Activated naive CD8-positive, alpha-beta T cell treated with anti-CD3 and anti-CD28 coated beads, Interleukin-2, amount 10 ng/mL, durations not matched to agents 7 days and 5 days (primary cell): ENCODE results near the gene CDH20. TPM values are rescaled to one million over a fixed set of nuclear protein-coding genes. Genes with fewer than 3 reads are reported as not detected.

ENCODE experiments used
- ATAC-seq: fragments of 150-1000 bp; cut with Tn5 transposase; one replicate; pipeline ENCODE4 v1.10.0; 2021; ENCODE audit warnings: low read depth, moderate library complexity
- POLR2A ChIA-PET: fragments of 350-600 bp; sonication (Branson Sonifier 250); formaldehyde crosslinking; loops from one replicate; lab custom pipeline; 2021; ENCODE audit warnings: antibody characterized with exemption; lab: Charles Lee
- DNase-seq: peaks from one replicate; pipeline ENCODE4 v3.0.0; 2021
- H3K27ac Mint-ChIP-seq: one replicate; pipeline ENCODE4 v1.8.0; 2022; ENCODE audit warnings: mild to moderate bottlenecking, mixed read lengths
- H3K27me3 Mint-ChIP-seq: one replicate; pipeline ENCODE4 v1.8.0; 2022; ENCODE audit warnings: mild to moderate bottlenecking, moderate library complexity, mixed read lengths
- H3K36me3 Mint-ChIP-seq: one replicate; pipeline ENCODE4 v1.8.0; 2021; ENCODE audit warnings: mild to moderate bottlenecking, mixed read lengths
- H3K4me1 Mint-ChIP-seq: one replicate; pipeline ENCODE4 v1.8.0; 2021; ENCODE audit warnings: mixed read lengths
- H3K4me3 Mint-ChIP-seq: one replicate; pipeline ENCODE4 v1.8.0; 2022; ENCODE audit warnings: mild to moderate bottlenecking, moderate library complexity, mixed read lengths
- H3K9me3 Mint-ChIP-seq: one replicate; pipeline ENCODE4 v1.8.0; 2021; ENCODE audit warnings: mixed read lengths
- total RNA-seq, 2 experiments: library from RNA; stranded (reverse); gene quantifications; one replicate each; pipeline ENCODE4 v1.2.3, GENCODE V29; 2021

Gene CDH20
- total RNA-seq, 2 experiments from 2014 or later, result 0.14 to 0.17 TPM

- ATAC-seq (no peak), DNase-seq (no peak)
- H3K4me3 Mint-ChIP-seq, result no peak overlapping the region
- H3K4me1 Mint-ChIP-seq, result no peaks in the 10 kb centered on the region
- H3K36me3 Mint-ChIP-seq, result no peaks in the 10 kb centered on the region
- H3K27ac Mint-ChIP-seq, result no peak overlapping the region
- no peaks in the 10 kb centered on the region for H3K9me3 Mint-ChIP-seq
- POLR2A ChIA-PET, result no interaction called here
- peaks cover 16% of the 10 kb centered on the region for H3K27me3 Mint-ChIP-seq
Measured at GRCh38 chr18:61589053-61589723, 256.0 kb downstream of the CDH20 start.

GRCh38 chr18:61589724-61590065 is 256.5 kb downstream of the CDH20 start:
- Mint-ChIP-seq H3K27me3 (peaks cover 15% of the 10 kb centered on the region), H3K4me3 (no peak overlapping the region), H3K9me3 (no peaks in the 10 kb centered on the region), H3K27ac (no peak overlapping the region), H3K36me3 (no peaks in the 10 kb centered on the region), H3K4me1 (no peaks in the 10 kb centered on the region)
- no peak for DNase-seq
- POLR2A ChIA-PET, result no interaction called here
- ATAC-seq, result no peak

- no peak for DNase-seq
- ATAC-seq, result no peak
- no peak overlapping the region for H3K27ac Mint-ChIP-seq
- H3K9me3 Mint-ChIP-seq, result no peaks in the 10 kb centered on the region
- H3K4me3 Mint-ChIP-seq, result no peak overlapping the region
- H3K27me3 Mint-ChIP-seq, result peaks cover 10% of the 10 kb centered on the region
- H3K36me3 Mint-ChIP-seq, result no peaks in the 10 kb centered on the region
- no peaks in the 10 kb centered on the region for H3K4me1 Mint-ChIP-seq
- POLR2A ChIA-PET, result no interaction called here
Measured at GRCh38 chr18:61591253-61591652, 258.0 kb downstream of the CDH20 start.

- DNase-seq, result no peak
- POLR2A ChIA-PET, result no interaction called here
- Mint-ChIP-seq H3K27ac (no peak overlapping the region), H3K4me1 (no peaks in the 10 kb centered on the region), H3K4me3 (no peak overlapping the region), H3K27me3 (peaks cover 9% of the 10 kb centered on the region), H3K9me3 (no peaks in the 10 kb centered on the region), H3K36me3 (no peaks in the 10 kb centered on the region)
- ATAC-seq, result no peak
Measured at GRCh38 chr18:61595615-61596251, 262.5 kb downstream of the CDH20 start.

GRCh38 chr18:61596296-61596695 is 263.1 kb downstream of the CDH20 start:
- no peak for ATAC-seq
- DNase-seq, result no peak
- H3K27me3 Mint-ChIP-seq, result peaks cover 9% of the 10 kb centered on the region
- H3K36me3 Mint-ChIP-seq, result no peaks in the 10 kb centered on the region
- no peak overlapping the region for H3K27ac Mint-ChIP-seq
- H3K9me3 Mint-ChIP-seq, result no peaks in the 10 kb centered on the region
- no peak overlapping the region for H3K4me3 Mint-ChIP-seq
- H3K4me1 Mint-ChIP-seq, result no peaks in the 10 kb centered on the region
- POLR2A ChIA-PET, result no interaction called here

- Mint-ChIP-seq H3K27ac (no peak overlapping the region), H3K9me3 (no peaks in the 10 kb centered on the region), H3K36me3 (no peaks in the 10 kb centered on the region), H3K4me3 (no peak overlapping the region), H3K27me3 (peaks cover 11% of the 10 kb centered on the region), H3K4me1 (no peaks in the 10 kb centered on the region)
- ATAC-seq, result no peak
- no peak for DNase-seq
- POLR2A ChIA-PET, result no interaction called here
Measured at GRCh38 chr18:61597316-61597715, 264.1 kb downstream of the CDH20 start.

GRCh38 chr18:61600422-61600821 is 267.2 kb downstream of the CDH20 start:
- no peaks in the 10 kb centered on the region for H3K36me3 Mint-ChIP-seq
- no peak for ATAC-seq
- no peak overlapping the region for H3K27ac Mint-ChIP-seq
- H3K4me3 Mint-ChIP-seq, result no peak overlapping the region
- H3K4me1 Mint-ChIP-seq, result no peaks in the 10 kb centered on the region
- H3K27me3 Mint-ChIP-seq, result peaks cover 27% of the 10 kb centered on the region
- H3K9me3 Mint-ChIP-seq, result no peaks in the 10 kb centered on the region
- DNase-seq, result no peak
- POLR2A ChIA-PET, result no interaction called here

- POLR2A ChIA-PET, result no interaction called here
- ATAC-seq, result no peak
- no peaks in the 10 kb centered on the region for H3K9me3 Mint-ChIP-seq
- H3K27me3 Mint-ChIP-seq, result peaks cover 28% of the 10 kb centered on the region
- no peak overlapping the region for H3K27ac Mint-ChIP-seq
- no peaks in the 10 kb centered on the region for H3K4me1 Mint-ChIP-seq
- no peak for DNase-seq
- H3K36me3 Mint-ChIP-seq, result no peaks in the 10 kb centered on the region
- H3K4me3 Mint-ChIP-seq, result no peak overlapping the region
Measured at GRCh38 chr18:61602836-61603235, 269.6 kb downstream of the CDH20 start.
